WTC11 (cell line): ENCODE measurements around the gene SNX6. TPM values are rescaled to one million over a fixed set of nuclear protein-coding genes. Genes with fewer than 3 reads are reported as not detected.

Experiments
- ATAC-seq: fragments of 200-7000 bp; cut with Tn5 transposase; 2 replicates; pipeline ENCODE4 v1.10.0; 2021; ENCODE audit warnings: mild to moderate bottlenecking, moderate library complexity
- CTCF ChIA-PET: fragments of 300-600 bp; sonication (Branson Sonifier 250); formaldehyde crosslinking; loops from one replicate; lab custom pipeline; 2021; ENCODE audit warnings: antibody characterized with exemption; lab: Charles Lee
- POLR2A ChIA-PET: fragments of 350-600 bp; sonication (Branson Sonifier 250); formaldehyde crosslinking; loops from one replicate; lab custom pipeline; 2021; ENCODE audit warnings: antibody characterized with exemption; lab: Charles Lee
- DNase-seq: peaks from one replicate; pipeline ENCODE4 v3.0.0; 2021; ENCODE audit warnings: low spot score
- H3K27ac Mint-ChIP-seq: 2 replicates; pipeline ENCODE4 v1.8.0; 2021; ENCODE audit warnings: mixed read lengths
- H3K27me3 Mint-ChIP-seq: 2 replicates; pipeline ENCODE4 v1.8.0; 2021; ENCODE audit warnings: low read depth, mild to moderate bottlenecking, moderate library complexity, mixed read lengths
- H3K36me3 Mint-ChIP-seq: 2 replicates; pipeline ENCODE4 v1.8.0; 2021; ENCODE audit warnings: mixed read lengths
- H3K4me1 Mint-ChIP-seq: 2 replicates; pipeline ENCODE4 v1.8.0; 2022; ENCODE audit warnings: mixed read lengths
- H3K4me3 Mint-ChIP-seq: 2 replicates; pipeline ENCODE4 v1.8.0; 2021; ENCODE audit warnings: mild to moderate bottlenecking, moderate library complexity, mixed read lengths
- H3K9me3 Mint-ChIP-seq: 2 replicates; pipeline ENCODE4 v1.8.0; 2021; ENCODE audit warnings: mixed read lengths
- CREM ChIP-seq: sonication (generic); formaldehyde crosslinking; IDR thresholded peaks from 2 replicates; pipeline ENCODE4 v1.8.1; 2022; ENCODE audit warnings: mild to moderate bottlenecking, missing genetic modification reagents, moderate library complexity
- IRF2 ChIP-seq: sonication (generic); formaldehyde crosslinking; IDR thresholded peaks from 2 replicates; pipeline ENCODE4 v1.8.0; 2022; ENCODE audit warnings: low read depth, missing genetic modification reagents, borderline replicate concordance
- JUN ChIP-seq: sonication (generic); formaldehyde crosslinking; IDR thresholded peaks from 2 replicates; pipeline ENCODE4 v1.8.0; 2023; ENCODE audit warnings: mild to moderate bottlenecking, missing genetic modification reagents
- MYBL2 ChIP-seq: sonication (generic); formaldehyde crosslinking; IDR thresholded peaks from 2 replicates; pipeline ENCODE4 v1.8.1; 2023; ENCODE audit warnings: mild to moderate bottlenecking, moderate library complexity, missing genetic modification reagents
- NFE2L1 ChIP-seq: sonication (generic); formaldehyde crosslinking; IDR thresholded peaks from 2 replicates; pipeline ENCODE4 v1.8.1; 2023; ENCODE audit warnings: missing genetic modification reagents
- NR1H2 ChIP-seq: sonication (generic); formaldehyde crosslinking; IDR thresholded peaks from 2 replicates; pipeline ENCODE4 v1.9.0; 2021; ENCODE audit warnings: mild to moderate bottlenecking, moderate library complexity, missing genetic modification reagents
- PRRX2 ChIP-seq: fragments of 250-450 bp; sonication (Bioruptor Pico); IDR thresholded peaks from 2 replicates; pipeline ENCODE4 v1.8.0; 2021; ENCODE audit warnings: mild to moderate bottlenecking
- SMAD4 ChIP-seq: sonication (generic); formaldehyde crosslinking; IDR thresholded peaks from 2 replicates; pipeline ENCODE4 v1.8.0; 2022; ENCODE audit warnings: mild to moderate bottlenecking, missing genetic modification reagents
- ZNF396 ChIP-seq: fragments of 250-450 bp; sonication (Bioruptor Pico); IDR thresholded peaks from 2 replicates; pipeline ENCODE4 v1.8.0; 2021; ENCODE audit warnings: mild to moderate bottlenecking, moderate library complexity, borderline replicate concordance
- ZNF671 ChIP-seq: fragments of 250-450 bp; sonication (Bioruptor Pico); IDR thresholded peaks from 2 replicates; pipeline ENCODE4 v1.8.0; 2021; ENCODE audit warnings: mild to moderate bottlenecking
- total RNA-seq: library from RNA; stranded (reverse); gene quantifications from 3 replicates; pipeline ENCODE4 v1.2.3, GENCODE V29; 2021
- TF ChIP-seq, protein P1 (sequence below): fragments of 250-450 bp; sonication (Bioruptor Pico); IDR thresholded peaks from 2 replicates; pipeline ENCODE4 v1.9.0; 2021; ENCODE audit warnings: mild to moderate bottlenecking
- TF ChIP-seq, protein P2 (sequence below): sonication (generic); formaldehyde crosslinking; IDR thresholded peaks from 2 replicates; pipeline ENCODE4 v1.8.0; 2022; ENCODE audit warnings: mild to moderate bottlenecking, missing genetic modification reagents
- TF ChIP-seq, protein P3 (sequence below): sonication (generic); formaldehyde crosslinking; IDR thresholded peaks from 2 replicates; pipeline ENCODE4 v1.8.0; 2022; ENCODE audit warnings: mild to moderate bottlenecking, missing genetic modification reagents
- TF ChIP-seq, protein P4 (sequence below): sonication (generic); formaldehyde crosslinking; IDR thresholded peaks from 2 replicates; pipeline ENCODE4 v1.8.1; 2023; ENCODE audit warnings: mild to moderate bottlenecking, moderate library complexity, missing genetic modification reagents
- TF ChIP-seq, protein P5 (sequence below): sonication (generic); formaldehyde crosslinking; IDR thresholded peaks from 2 replicates; pipeline ENCODE4 v1.8.0; 2022; ENCODE audit warnings: missing genetic modification reagents
- TF ChIP-seq, protein P6 (sequence below): sonication (generic); formaldehyde crosslinking; IDR thresholded peaks from 2 replicates; pipeline ENCODE4 v1.8.1; 2022; ENCODE audit warnings: mild to moderate bottlenecking, missing genetic modification reagents, moderate library complexity, borderline replicate concordance

SNX6 gene
- total RNA-seq, 1 experiment from 2014 or later = 51.3 TPM

DNA sequence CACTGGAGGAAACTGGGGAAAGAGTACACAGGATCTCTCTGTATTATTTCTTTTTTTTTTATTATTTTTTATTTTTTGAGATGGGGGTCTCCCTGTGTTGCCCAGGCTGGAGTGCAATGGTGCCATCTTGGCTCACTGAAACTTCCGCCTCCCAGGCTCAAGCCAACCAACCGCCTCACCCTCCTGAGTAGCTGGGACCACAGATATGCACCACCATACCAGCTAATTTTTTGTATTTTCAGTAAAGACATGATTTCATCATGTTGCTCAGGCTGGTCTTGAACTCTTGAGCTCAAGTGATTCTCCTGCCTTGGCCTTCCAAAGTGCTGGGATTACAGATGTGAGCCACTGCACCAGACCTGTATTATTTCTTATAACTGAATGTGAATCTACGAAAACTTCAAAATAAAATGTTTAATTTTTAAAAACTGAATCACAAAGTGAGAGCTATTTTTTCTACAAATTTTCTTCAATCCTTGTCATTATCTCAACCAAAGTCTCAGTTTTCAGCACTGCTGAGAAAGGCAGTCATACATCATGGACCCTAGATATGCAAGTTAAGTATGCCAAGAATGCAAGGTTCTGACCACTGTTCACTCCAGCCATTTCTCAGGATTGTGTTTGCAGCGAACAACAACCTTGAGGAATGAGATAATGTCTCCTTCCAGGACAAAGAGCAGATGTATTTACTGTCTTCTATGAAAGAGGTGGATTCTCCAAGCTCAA is 92.8 kb downstream of the SNX6 start:
- peaks cover 11% of the 10 kb centered on the region for H3K4me1 Mint-ChIP-seq
- ChIA-PET CTCF (no interaction called here), POLR2A (interaction anchor here (0.7 kb wide), 1 partner anchor 509 kb away, joined by 3 read pairs; no protein-coding TSS in a partner anchor)
- peaks cover 22% of the 10 kb centered on the region for H3K36me3 Mint-ChIP-seq
- H3K9me3 Mint-ChIP-seq = no peaks in the 10 kb centered on the region
- TF ChIP-seq NR1H2 (CRISPR knock-in tag) (no peak), ZNF396 (CRISPR knock-in tag) (no peak), MYBL2 (CRISPR knock-in tag) (no peak), SMAD4 (CRISPR knock-in tag) (no peak), CREM (no peak), JUN (no peak), IRF2 (CRISPR knock-in tag) (no peak), ZNF671 (CRISPR knock-in tag) (no peak), PRRX2 (CRISPR knock-in tag) (no peak), NFE2L1 (CRISPR knock-in tag) (no peak)
- TF ChIP-seq, protein P1, sequence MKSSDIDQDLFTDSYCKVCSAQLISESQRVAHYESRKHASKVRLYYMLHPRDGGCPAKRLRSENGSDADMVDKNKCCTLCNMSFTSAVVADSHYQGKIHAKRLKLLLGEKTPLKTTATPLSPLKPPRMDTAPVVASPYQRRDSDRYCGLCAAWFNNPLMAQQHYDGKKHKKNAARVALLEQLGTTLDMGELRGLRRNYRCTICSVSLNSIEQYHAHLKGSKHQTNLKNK (CRISPR knock-in tag) = no peak
- TF ChIP-seq, protein P2, sequence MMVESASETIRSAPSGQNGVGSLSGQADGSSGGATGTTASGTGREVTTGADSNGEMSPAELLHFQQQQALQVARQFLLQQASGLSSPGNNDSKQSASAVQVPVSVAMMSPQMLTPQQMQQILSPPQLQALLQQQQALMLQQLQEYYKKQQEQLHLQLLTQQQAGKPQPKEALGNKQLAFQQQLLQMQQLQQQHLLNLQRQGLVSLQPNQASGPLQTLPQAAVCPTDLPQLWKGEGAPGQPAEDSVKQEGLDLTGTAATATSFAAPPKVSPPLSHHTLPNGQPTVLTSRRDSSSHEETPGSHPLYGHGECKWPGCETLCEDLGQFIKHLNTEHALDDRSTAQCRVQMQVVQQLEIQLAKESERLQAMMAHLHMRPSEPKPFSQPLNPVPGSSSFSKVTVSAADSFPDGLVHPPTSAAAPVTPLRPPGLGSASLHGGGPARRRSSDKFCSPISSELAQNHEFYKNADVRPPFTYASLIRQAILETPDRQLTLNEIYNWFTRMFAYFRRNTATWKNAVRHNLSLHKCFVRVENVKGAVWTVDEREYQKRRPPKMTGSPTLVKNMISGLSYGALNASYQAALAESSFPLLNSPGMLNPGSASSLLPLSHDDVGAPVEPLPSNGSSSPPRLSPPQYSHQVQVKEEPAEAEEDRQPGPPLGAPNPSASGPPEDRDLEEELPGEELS (CRISPR knock-in tag) = no peak
- TF ChIP-seq, protein P3, sequence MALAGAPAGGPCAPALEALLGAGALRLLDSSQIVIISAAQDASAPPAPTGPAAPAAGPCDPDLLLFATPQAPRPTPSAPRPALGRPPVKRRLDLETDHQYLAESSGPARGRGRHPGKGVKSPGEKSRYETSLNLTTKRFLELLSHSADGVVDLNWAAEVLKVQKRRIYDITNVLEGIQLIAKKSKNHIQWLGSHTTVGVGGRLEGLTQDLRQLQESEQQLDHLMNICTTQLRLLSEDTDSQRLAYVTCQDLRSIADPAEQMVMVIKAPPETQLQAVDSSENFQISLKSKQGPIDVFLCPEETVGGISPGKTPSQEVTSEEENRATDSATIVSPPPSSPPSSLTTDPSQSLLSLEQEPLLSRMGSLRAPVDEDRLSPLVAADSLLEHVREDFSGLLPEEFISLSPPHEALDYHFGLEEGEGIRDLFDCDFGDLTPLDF = no peak
- TF ChIP-seq, protein P4, sequence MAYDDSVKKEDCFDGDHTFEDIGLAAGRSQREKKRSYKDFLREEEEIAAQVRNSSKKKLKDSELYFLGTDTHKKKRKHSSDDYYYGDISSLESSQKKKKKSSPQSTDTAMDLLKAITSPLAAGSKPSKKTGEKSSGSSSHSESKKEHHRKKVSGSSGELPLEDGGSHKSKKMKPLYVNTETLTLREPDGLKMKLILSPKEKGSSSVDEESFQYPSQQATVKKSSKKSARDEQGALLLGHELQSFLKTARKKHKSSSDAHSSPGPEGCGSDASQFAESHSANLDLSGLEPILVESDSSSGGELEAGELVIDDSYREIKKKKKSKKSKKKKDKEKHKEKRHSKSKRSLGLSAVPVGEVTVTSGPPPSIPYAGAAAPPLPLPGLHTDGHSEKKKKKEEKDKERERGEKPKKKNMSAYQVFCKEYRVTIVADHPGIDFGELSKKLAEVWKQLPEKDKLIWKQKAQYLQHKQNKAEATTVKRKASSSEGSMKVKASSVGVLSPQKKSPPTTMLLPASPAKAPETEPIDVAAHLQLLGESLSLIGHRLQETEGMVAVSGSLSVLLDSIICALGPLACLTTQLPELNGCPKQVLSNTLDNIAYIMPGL = no peak
- TF ChIP-seq, protein P5, sequence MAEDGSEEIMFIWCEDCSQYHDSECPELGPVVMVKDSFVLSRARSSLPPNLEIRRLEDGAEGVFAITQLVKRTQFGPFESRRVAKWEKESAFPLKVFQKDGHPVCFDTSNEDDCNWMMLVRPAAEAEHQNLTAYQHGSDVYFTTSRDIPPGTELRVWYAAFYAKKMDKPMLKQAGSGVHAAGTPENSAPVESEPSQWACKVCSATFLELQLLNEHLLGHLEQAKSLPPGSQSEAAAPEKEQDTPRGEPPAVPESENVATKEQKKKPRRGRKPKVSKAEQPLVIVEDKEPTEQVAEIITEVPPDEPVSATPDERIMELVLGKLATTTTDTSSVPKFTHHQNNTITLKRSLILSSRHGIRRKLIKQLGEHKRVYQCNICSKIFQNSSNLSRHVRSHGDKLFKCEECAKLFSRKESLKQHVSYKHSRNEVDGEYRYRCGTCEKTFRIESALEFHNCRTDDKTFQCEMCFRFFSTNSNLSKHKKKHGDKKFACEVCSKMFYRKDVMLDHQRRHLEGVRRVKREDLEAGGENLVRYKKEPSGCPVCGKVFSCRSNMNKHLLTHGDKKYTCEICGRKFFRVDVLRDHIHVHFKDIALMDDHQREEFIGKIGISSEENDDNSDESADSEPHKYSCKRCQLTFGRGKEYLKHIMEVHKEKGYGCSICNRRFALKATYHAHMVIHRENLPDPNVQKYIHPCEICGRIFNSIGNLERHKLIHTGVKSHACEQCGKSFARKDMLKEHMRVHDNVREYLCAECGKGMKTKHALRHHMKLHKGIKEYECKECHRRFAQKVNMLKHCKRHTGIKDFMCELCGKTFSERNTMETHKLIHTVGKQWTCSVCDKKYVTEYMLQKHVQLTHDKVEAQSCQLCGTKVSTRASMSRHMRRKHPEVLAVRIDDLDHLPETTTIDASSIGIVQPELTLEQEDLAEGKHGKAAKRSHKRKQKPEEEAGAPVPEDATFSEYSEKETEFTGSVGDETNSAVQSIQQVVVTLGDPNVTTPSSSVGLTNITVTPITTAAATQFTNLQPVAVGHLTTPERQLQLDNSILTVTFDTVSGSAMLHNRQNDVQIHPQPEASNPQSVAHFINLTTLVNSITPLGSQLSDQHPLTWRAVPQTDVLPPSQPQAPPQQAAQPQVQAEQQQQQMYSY = no peak
- TF ChIP-seq, protein P6, sequence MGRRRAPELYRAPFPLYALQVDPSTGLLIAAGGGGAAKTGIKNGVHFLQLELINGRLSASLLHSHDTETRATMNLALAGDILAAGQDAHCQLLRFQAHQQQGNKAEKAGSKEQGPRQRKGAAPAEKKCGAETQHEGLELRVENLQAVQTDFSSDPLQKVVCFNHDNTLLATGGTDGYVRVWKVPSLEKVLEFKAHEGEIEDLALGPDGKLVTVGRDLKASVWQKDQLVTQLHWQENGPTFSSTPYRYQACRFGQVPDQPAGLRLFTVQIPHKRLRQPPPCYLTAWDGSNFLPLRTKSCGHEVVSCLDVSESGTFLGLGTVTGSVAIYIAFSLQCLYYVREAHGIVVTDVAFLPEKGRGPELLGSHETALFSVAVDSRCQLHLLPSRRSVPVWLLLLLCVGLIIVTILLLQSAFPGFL (CRISPR knock-in tag) = no peak
- H3K27me3 Mint-ChIP-seq = no peaks in the 10 kb centered on the region
- DNase-seq (no peak), ATAC-seq (no peak)
- H3K4me3 Mint-ChIP-seq = no peak overlapping the region
- peak overlapping the region; percentile 27; the same call in 1 of the 2 replicates for H3K27ac Mint-ChIP-seq
